NB4 (cell line): ENCODE measurements around the gene BORCS5.

Experiments used
- CTCF ChIP-seq: IDR thresholded peaks from one replicate; pipeline ENCODE4 v1.5.1; 2012; ENCODE audit warnings: low read depth, low read length
- MAX ChIP-seq: IDR thresholded peaks from 2 replicates; pipeline ENCODE4 v1.6.1; 2011; ENCODE audit warnings: low read depth, low read length
- MYC ChIP-seq: IDR thresholded peaks from 2 replicates; pipeline ENCODE4 v1.6.1; 2011; ENCODE audit warnings: low read depth, low read length
- POLR2A ChIP-seq: IDR thresholded peaks from 2 replicates; pipeline ENCODE4 v1.6.1; 2011; ENCODE audit warnings: mild to moderate bottlenecking; ENCODE audit not compliant: insufficient read length; ENCODE audit errors: extremely low read depth

GRCh38 chr12:12495536-12495935 is 138.7 kb downstream of the BORCS5 start:
- no peak for TF ChIP-seq CTCF
- no peak for TF ChIP-seq POLR2A
- TF ChIP-seq MYC, result no peak
- TF ChIP-seq MAX, result no peak
